Anterior cingulate cortex (tissue), 58 donors: ENCODE measurements around the gene LOXL1.

Experiments
- DNase-seq, 58 donors: peaks; one replicate each; lab custom pipeline; 2025; lab: John Stamatoyannopoulos, UW

Gene LOXL1

GRCh38 chr15:73897441-73898261 is 28.6 kb upstream of the LOXL1 start:
- DNase-seq, result peak in 4 of 58 donors; percentile 3 to 9 (median 5)

GRCh38 chr15:73899197-73900094 is 26.8 kb upstream of the LOXL1 start:
- DNase-seq, result no peak

- DNase-seq, result peak in 1 of 58 donors; percentile 24
Measured at GRCh38 chr15:73900095-73900712, 26.1 kb upstream of the LOXL1 start.

- no peak for DNase-seq
Measured at GRCh38 chr15:73901126-73901810, 25.0 kb upstream of the LOXL1 start.

GRCh38 chr15:73902121-73903020 is 23.9 kb upstream of the LOXL1 start:
- DNase-seq, result no peak

- no peak for DNase-seq
Measured at GRCh38 chr15:73904026-73904815, 22.0 kb upstream of the LOXL1 start.

GRCh38 chr15:73905225-73905827 is 20.9 kb upstream of the LOXL1 start:
- no peak for DNase-seq

- DNase-seq, result peak in 1 of 58 donors; percentile 13
Measured at GRCh38 chr15:73906346-73907034, 19.8 kb upstream of the LOXL1 start.

- no peak for DNase-seq
Measured at GRCh38 chr15:73907035-73907408, 19.2 kb upstream of the LOXL1 start.

- DNase-seq, result peak in 55 of 58 donors; percentile 23 to 89 (median 62)
Measured at GRCh38 chr15:73908030-73908821, 18.0 kb upstream of the LOXL1 start.

GRCh38 chr15:73908822-73909122 is 17.5 kb upstream of the LOXL1 start:
- no peak for DNase-seq

GRCh38 chr15:73909651-73910050 is 16.6 kb upstream of the LOXL1 start:
- no peak for DNase-seq

GRCh38 chr15:73910522-73911303 is 15.5 kb upstream of the LOXL1 start:
- no peak for DNase-seq

GRCh38 chr15:73912030-73912596 is 14.1 kb upstream of the LOXL1 start:
- no peak for DNase-seq

- no peak for DNase-seq
Measured at GRCh38 chr15:73914145-73914544, 12.1 kb upstream of the LOXL1 start.

GRCh38 chr15:73915082-73915481 is 11.2 kb upstream of the LOXL1 start:
- no peak for DNase-seq
